GM21529 (cell line): ENCODE data around the gene PPFIA3.
"Not testable (repeated sequence)": the region's sequence is repeated elsewhere in the genome, so short reads cannot be mapped to it uniquely, and the experiment has no call there.

ENCODE experiments used
- ATAC-seq: cut with Tn5 transposase; IDR thresholded peaks from one replicate; pipeline ENCODE4 v1.9.1; 2021; ENCODE audit not compliant: unreplicated experiment

The PPFIA3 gene

DNA sequence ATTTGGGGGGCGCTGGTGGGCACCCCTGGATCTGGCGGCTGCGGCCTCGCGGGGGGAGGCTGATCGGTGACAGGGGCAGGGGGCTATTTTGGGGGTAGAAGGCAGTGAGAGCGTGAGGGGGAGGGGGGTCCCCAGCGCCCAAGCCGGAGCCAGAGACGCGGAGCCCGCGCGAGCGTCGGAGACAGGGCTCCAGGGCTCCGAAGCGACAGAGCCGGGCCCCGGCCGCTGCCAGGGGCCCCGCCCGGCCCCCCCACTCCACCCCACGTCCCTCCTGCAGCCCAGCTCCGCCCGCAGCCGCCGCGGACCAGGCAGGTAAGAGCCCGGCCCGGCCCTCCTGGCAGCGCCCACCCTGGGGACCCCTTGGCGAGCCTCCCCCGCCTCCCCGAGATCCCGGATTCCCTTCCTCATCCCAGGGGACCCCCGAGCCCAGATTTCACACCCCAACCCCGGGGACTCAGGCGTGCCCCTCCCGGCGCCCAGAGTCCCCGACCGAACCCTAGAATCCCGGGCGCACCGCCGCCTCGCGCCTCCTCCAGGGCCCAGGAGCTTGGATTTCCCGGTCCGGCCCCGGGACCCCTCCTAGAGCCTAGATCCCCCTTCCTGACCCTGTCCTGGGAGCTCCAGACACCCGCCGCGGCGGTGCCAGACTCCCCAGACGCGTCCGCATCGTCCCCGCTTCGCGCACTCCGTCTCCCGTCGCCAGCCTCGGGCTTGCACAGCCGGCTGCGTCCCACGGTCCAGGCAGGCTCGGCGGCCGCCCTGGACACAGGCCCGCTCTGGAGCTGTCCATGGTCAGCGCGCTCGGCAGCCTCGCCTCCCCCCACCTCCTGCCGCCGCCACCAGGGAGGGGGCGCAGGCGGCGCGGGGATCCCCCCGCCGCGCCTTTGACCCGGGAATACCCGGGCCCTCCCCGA lies at the start of gene PPFIA3:
PPFIA3 (plus strand) TSS at position 134 of the 914 bp plus-strand sequence. CDS start 8,330 bp downstream, outside the sequence.
- no peak for ATAC-seq

DNA sequence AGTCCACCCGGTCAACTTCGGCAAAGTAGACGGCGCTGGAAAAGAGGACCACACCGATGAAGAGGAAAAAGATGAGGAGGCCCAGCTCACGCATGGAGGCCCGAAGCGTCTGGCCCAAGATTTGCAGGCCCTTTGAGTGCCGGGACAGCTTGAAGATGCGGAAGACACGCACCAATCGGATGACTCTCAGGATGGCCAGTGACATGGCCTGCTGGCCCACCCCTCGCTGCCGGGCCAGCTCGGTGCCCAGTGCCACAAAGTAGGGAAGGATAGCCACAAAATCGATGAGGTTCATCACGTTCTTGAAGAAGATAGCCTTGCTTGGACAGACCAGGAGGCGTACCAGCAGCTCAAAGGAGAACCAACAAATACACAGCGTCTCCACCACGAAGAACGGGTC lies 48.9 kb upstream of the PPFIA3 start:
- ATAC-seq = no peak

DNA sequence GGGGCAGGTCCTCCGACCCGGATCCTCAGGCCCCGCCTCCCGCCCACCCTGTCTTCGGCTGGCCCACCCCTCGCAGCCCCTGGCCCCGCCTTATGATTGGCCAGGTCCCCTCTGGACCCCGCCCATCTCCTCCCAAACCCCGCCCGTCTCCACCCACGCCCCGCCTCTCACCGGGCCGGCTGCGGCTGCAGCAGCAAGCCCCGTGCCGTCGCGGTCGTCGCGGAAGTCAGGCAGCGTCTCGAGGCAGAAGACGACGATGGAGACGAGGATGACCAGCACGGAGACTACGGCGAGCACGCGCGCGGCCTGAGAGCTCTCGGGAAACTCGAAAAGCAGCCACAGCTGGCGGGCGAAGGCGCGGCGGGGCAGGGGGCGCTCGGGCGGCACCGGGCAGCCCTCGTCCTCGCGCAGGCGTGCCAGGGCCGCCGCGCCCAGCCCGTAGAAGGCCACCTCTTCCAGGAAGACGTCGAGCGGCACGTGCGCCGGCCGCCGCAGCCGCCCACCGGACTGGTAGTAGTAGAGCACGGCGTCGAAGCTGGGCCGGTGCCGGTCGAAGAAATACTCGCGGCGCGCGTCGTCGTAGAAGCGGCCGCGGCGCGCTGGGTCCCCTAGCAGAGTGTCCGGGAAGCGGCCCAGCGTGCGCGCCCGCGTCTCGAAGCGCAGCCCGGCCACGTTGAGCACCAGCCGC lies 47.3 kb upstream of the PPFIA3 start:
- ATAC-seq = no peak

DNA sequence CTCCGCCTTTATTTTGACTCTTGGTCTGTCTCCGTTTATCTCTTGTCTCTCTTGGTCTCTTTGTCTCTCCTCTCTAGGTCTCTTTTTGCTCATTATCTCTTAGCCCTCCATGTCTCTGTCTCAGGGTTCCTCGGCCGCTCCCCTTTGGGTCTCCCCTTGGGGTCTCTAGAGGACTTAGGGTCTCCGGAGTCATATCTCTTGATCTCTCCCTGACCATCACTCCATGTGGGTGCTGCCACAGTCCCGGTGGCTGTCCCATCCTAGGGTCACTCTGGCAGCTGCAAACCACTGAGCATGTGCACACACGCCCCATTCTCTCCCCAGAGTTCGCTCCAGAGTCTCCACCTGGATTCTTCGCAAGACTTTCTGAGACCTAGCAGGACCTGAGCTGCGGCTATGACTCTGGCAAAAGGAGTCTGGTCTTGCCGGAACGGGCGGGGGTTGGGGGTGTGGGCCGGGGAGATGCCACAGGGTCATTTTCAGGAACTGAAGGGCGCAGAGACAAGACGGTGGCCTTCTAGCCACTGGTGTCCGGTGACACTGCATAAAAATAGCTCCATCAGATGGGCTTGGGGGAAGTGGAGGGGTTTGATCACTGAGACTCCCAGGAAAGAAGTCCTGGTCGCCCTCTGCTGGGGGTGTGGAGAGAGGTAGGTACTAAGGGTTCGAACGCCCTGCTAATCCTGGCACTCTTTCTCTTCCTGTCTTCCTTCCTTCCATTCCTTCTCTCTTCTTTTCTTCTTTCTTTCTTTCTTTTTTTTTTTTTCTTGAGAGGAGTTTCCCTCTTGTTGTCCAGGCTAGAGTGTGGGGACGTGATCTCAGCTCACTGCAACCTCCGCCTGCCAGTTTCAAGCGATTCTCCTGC lies 45.6 kb upstream of the PPFIA3 start:
- ATAC-seq = no peak

DNA sequence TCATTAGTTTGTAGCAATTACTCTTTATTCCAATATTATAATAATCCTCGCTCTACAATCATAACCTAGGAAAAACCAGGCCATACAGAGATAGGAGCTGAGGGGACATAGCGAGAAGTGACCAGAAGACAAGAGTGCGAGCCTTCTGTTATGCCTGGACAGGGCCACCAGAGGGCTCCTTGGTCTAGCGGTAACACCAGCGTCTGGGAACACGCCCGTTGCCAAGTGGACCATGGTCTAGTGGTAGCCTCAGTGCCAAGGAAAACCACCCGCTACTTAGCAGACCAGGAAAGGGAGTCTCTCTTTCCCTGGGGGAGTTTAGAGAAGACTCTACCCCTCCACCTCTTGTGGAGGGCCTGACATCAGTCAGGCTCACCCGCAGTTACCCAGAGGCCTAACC lies 44.5 kb upstream of the PPFIA3 start:
- ATAC-seq = not testable (repeated sequence)

DNA sequence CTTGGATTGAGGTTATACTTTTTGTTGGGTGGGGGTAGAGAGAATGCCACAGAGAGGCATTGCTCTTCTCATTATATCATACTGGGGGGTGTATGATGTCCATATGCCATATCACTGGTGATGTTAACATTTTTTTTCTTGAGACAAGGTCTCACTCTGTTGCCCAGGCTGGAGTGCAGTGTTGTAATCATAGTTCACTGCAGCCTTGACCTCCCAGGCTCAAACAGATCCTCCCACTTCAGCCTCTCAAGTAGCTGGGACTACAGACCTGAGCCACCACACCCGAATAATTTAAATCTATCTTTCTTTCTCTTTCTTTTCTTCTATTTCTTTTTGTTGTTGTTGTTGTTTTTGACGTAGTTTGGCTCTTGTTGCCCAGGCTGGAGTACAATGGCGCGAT lies 39.0 kb upstream of the PPFIA3 start:
- ATAC-seq = no peak

DNA sequence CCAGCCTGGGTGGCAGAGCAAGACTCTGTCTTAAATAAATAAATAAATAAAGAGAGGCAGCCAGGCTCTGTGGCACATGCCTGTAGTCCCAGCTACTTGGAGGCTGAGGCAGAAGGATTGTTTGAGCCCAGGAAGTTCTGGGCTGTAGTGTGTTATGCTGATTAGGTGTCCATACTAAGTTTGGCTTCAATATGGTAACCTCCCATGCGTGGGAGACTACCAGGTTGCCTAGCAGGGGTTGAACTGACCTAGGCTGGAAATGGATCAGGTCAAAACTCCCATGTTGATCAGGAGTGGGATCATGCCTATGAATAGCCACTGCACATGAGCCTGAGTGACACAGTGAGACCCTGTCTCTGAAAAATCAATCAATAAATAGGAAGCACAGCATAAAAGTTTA lies 38.1 kb upstream of the PPFIA3 start:
- ATAC-seq = no peak

DNA sequence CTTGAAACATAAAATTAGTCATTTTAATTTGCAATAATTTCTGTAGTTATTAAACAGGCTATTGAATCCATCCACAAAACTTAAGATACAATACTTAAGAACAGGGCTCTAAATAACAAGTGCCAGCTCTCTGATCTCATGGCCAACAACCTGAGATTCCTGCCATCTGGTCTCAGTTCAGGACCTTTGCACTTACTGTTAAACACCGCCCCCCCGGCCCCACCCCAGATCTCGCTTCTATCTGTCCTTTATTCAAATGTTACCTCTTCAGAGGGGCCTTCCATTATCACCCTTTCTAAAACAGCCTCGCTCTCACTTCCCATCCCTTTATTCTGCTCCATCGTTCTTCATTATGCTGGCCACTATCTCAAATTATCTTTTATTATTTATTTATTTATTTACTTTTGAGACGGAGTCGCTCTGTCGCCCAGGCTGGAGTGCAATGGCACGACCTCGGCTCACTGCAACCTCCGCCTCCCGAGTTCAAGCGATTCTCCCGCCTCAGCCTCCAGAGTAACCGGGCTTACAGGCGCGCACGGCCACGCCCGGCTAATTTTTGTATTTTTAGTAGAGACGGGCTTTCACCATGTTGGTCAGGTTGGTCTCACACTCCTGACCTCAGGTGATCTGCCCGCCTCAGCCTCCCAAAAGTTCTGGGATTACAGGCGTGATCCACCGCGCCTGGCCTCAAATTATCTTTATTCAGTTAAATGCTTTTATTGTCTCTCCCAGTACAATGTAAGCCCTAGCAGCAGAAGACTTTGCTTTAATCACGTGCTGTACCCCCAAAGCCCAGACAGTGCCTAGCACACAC lies 34.9 kb upstream of the PPFIA3 start:
- peak; percentile 4 for ATAC-seq

DNA sequence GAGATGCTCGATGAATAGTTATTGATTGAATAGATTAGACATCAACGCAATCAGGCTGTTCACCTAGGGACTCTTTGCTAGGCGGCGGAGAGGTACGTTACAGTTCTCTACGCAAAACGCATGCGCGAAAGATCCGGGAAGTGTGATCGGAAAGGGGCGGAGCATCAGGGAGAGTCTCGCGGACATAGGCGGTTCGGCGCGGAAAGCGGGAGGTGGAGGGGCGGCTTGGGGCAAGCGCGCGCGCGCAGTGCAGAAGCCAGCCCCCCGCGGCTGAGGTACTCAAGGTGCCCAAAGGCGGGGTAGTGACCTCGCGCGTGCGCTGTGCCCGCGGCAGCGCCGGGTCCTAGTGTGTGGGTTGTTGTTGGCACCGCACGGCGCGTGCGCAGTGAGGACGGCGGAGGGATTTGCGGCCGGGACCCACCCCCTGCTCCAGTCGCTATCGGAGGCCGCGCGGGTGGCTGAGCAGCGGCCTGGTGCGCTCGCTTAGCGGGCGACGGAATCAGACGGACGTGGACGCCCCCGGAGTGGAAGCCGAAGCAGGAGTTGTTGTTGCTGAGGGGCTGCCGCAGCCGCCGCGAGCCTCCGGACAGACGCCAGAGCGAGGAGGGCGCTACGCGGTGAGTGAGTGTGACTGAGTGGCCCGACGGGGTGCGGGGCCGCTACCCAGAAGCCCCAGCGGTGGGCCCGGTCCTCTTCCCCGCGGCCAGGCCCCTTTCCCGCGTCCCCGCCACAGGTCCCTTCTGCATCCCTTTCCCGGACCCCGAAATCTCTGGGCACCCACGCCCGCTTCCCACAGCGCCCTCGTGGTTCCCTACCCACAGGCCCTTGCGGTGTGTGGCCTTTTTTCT lies 34.1 kb upstream of the PPFIA3 start, which contains the start of gene SNRNP70:
SNRNP70 (plus strand) TSS at position 432 of the 848 bp plus-strand sequence. CDS start 964 bp downstream, outside the sequence.
- ATAC-seq = peak; percentile 88

DNA sequence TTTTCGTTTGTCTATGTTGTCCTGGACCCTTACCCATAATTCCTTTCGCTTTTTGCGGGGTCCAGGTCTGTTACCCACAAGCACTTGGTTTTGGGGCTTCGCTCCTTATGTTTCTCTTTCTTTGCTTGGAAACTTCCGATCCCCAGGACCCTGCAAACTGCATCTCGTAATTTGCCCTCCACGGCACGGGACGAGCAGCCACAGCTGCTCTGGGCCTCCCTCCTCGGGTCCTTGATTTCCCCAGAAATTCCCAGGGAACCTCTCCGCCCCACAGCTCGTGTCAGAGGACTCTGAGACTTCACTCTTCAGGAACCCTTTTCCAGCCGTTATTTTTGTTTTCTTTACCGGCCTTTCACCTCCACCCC lies 33.5 kb upstream of the PPFIA3 start:
- no peak for ATAC-seq

DNA sequence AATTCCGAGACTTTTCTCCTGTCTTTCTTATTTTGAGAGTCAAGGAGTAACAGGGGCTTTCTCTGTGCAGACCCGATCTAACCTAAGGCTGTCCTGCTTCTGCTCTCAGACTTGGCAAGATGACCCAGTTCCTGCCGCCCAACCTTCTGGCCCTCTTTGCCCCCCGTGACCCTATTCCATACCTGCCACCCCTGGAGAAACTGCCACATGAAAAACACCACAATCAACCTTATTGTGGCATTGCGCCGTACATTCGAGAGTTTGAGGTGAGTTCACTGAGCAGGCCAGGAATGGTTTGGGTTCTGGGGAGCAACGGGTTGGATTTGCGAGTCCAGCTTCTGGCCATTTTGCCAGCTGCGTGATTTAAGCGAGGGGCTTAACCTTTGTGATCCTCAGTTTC lies 33.0 kb upstream of the PPFIA3 start:
- ATAC-seq = no peak

DNA sequence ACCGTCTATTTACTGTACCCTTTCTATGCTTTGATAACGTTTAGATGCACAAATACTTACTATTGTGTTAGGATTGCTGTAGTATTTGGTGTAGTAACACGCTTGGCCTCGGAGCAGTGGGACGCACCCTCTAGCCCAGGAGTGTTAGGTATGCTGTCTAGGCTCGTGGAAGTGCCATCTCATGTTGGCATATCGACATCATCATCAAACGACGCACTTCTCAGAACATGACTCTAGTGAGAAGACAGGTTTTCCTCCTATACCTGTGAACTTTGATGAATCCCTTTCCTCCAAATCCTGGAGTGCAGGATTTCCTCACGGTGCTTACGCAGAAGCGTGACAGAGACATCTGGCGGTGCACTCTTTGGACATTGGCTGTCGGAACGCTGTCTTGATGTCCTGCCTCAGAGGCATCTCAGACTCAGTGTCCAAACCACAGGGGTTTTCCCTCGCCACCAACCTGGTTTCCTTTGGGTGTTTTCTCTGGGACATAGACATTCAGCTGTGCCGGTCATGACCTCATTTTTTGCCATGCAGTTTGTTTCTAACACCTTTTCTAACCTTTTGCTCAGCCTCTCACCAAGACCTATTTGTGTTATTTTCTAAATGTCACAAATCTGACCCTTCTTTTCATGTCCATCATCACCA lies 27.8 kb upstream of the PPFIA3 start:
- ATAC-seq = no peak

DNA sequence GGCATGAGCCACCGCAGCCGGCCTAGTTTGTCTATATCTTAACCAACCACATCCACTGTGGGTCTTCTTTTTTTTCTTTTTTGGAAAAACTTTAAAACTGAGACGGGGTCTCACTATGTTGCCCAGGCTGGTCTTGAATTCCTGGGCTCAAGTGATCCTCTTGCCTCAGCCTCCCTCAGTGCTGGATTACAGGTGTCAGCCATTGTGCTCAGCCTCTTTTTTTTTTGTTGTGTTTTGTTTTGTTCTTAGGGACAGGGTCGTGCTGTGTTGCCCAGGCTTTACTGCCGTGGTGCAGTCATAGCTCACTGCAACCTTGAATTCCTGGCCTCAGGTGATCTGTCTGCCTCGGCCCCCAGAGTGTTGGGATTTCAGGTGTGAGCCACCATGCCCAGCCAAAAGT lies 26.7 kb upstream of the PPFIA3 start:
- ATAC-seq = no peak

DNA sequence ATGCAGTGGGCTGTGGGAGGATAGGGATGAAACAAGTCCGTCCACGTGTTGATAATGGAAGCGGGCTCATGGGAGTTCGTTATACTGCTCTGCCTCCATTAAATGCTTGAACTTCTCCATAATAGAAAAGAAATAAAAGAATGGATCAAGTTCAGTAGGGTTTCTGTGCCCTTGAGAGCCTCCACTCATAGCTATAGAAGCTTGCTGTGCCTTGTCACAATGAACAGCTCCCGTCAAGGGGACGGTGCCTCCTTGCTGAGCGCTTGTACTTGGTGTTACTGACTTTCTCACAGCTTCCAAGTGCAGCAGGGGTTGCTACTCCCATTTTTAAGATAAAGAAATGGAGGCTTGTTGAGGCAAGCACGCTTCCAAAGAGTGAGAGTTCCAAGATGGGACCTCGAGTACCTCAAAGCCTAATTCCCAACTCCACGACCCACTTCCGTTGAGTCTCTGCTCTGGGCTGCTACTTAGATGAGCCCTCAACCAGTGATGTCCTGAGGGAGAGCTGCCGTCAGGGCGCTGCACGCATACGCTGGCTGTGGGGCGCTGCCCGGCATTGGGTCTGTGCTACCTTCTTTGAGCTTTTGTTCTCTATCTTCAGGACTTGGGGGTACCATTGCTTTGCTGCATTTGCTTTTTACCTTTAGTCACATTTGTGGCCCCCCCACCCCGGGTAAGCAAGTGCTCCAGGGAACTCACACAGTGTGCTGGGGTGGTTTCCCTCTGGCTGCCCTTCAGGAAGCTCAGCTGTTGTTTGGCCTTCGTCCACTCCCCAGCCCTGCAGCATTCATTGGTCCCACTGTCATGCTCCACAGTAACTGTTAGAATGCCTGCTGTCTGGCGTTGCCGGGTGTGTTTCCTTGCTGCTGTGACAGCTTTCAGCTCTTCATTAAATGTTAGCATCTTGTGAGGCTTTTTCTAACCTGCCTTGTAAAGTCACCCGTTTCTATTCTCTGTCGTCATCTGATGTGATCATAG lies 24.6 kb upstream of the PPFIA3 start:
- ATAC-seq = no peak

DNA sequence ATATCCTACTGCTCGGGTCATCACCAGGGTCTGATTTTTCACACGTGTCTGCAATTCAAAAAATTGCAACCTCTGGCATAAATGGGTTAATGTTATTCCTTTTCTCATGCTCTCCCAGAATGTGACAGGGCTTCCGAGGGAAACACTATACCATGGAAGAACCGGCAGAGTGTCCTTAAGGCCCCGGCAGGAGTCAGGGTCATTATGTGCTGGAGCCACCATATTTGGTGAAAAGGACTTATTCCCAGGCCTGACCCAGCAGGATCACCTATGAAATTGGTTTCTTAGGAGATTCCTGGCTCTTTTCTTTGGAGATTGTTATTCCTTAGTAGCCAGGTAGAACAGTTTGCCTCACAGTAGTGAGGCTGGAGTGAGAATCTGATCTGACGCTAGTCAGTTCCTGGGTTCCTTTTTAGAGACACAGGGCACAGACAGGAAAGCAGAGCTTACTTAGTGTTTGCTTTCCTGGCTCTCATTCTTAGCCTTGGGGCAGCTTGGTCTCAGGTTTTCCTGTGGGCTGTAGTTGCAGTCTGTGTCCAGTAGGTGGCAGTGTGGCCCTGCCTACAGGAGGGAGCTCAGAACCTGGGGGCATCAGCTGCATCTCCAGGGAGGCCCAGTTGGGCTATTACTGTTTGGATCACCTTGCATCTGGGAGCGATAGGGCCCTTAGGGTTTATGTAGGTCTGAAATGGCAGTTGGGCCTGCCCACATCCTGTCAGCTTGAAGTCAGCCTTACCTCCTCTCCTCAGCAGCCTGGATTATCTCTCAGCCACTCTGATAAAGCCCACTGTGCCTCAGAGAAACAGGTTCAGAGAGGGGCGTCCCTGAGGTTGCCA lies 21.7 kb upstream of the PPFIA3 start:
- no peak for ATAC-seq

DNA sequence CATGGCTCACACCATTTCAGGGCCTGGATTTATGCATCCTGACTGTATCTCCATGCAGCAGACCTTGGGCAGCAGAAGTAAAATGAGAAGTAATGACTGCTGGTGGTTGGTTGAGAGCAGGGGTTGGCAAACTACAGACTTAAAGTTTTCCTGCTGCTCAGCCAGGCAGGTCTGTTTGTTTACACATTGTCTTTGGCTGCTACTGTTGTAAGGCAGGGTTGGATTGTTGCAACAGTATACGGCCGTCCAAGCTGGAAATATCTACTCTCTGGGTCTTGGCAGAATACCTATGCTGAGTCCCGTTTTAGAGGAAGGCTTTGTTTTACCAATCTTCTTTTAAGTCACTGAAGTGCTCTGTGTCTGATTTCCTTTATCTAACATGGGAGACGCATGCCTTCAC lies 20.5 kb upstream of the PPFIA3 start:
- no peak for ATAC-seq

DNA sequence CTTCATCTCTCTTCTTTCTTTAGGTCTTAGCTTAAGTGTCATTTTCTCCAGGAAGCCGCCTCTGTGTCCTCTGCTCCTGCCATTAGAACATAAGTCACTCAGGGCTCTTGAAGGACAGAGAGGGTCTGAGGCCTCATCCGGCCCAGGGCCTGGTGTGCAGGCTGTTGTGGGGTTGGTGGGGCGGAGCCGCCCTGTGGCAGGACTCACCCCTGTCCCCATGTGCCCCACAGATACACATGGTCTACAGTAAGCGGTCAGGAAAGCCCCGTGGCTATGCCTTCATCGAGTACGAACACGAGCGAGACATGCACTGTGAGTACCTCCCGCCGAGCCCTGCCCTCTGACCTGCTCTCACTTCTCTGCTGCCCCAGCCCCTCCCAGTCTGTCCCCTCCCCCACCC lies 18.2 kb upstream of the PPFIA3 start:
- no peak for ATAC-seq
